ENCODE results near the gene FOXP2. TPM values are rescaled to one million over a fixed set of nuclear protein-coding genes. Genes with fewer than 3 reads are reported as not detected.

The FOXP2 gene
- polyA plus RNA-seq, 2 of the 4 experiments (the other 2 are of a cell fraction), result 0.05 TPM; not detected in 1

DNA sequence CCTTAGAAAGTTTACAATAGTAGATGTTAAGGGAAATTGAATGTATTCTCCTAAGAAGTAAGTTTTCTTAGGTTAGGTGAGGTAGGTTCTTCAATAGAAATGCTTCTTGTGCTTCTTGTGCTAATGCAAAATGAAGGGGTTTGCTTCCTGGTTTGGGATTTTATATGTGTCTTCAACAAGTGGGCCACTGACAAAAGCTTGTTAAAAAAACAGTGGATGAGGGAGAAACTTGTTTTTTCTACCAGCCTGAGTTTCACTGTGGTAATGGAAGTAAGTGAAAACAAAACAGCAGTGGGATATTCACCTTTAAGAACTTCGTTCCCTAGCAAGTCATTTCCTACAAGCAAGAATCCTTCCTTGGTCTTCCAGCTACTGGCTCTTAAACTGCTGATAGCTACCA lies 107.5 kb downstream of the FOXP2 start:
- Histone ChIP-seq H3K4me3 (no peak overlapping the region), H3K27ac (no peak overlapping the region), H3K4me2 (no peak overlapping the region), H3K4me1 (no peaks in the 10 kb centered on the region), H3K9me3 (no peaks in the 10 kb centered on the region)
- no peak for ATAC-seq
- POLR2A ChIA-PET, result no interaction called here
- no peak for TF ChIP-seq ZC3H11A (IDR thresholded peaks at IDR 0.05)
- no peak for TF ChIP-seq CBX2 (IDR thresholded peaks at IDR 0.05; ENCODE audit: borderline replicate concordance, low read depth)
- TF ChIP-seq BHLHE40 (IDR thresholded peaks at IDR 0.05; ENCODE audit: low read depth, low read length), result no peak
- no peak for TF ChIP-seq CBX8 (IDR thresholded peaks at IDR 0.05)
- TF ChIP-seq CEBPB (IDR thresholded peaks at IDR 0.05), result no peak
- TF ChIP-seq HDAC2 (IDR thresholded peaks at IDR 0.05), result no peak
- no peak for TF ChIP-seq EP300 (IDR thresholded peaks at IDR 0.05)
- no peak for TF ChIP-seq NFE2L2 (conservative IDR thresholded peaks at IDR 0.05; ENCODE audit: low read length)
- TF ChIP-seq, protein P1, sequence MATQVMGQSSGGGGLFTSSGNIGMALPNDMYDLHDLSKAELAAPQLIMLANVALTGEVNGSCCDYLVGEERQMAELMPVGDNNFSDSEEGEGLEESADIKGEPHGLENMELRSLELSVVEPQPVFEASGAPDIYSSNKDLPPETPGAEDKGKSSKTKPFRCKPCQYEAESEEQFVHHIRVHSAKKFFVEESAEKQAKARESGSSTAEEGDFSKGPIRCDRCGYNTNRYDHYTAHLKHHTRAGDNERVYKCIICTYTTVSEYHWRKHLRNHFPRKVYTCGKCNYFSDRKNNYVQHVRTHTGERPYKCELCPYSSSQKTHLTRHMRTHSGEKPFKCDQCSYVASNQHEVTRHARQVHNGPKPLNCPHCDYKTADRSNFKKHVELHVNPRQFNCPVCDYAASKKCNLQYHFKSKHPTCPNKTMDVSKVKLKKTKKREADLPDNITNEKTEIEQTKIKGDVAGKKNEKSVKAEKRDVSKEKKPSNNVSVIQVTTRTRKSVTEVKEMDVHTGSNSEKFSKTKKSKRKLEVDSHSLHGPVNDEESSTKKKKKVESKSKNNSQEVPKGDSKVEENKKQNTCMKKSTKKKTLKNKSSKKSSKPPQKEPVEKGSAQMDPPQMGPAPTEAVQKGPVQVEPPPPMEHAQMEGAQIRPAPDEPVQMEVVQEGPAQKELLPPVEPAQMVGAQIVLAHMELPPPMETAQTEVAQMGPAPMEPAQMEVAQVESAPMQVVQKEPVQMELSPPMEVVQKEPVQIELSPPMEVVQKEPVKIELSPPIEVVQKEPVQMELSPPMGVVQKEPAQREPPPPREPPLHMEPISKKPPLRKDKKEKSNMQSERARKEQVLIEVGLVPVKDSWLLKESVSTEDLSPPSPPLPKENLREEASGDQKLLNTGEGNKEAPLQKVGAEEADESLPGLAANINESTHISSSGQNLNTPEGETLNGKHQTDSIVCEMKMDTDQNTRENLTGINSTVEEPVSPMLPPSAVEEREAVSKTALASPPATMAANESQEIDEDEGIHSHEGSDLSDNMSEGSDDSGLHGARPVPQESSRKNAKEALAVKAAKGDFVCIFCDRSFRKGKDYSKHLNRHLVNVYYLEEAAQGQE (IDR thresholded peaks at IDR 0.05), result no peak
- no peak for TF ChIP-seq ZNF302 (CRISPR knock-in tag; IDR thresholded peaks at IDR 0.05)
- TF ChIP-seq HOXA7 (CRISPR knock-in tag; IDR thresholded peaks at IDR 0.05), result no peak
- no peak for TF ChIP-seq MYC (IDR thresholded peaks at IDR 0.05; ENCODE audit: borderline replicate concordance, low read length)
- TF ChIP-seq, protein P2, sequence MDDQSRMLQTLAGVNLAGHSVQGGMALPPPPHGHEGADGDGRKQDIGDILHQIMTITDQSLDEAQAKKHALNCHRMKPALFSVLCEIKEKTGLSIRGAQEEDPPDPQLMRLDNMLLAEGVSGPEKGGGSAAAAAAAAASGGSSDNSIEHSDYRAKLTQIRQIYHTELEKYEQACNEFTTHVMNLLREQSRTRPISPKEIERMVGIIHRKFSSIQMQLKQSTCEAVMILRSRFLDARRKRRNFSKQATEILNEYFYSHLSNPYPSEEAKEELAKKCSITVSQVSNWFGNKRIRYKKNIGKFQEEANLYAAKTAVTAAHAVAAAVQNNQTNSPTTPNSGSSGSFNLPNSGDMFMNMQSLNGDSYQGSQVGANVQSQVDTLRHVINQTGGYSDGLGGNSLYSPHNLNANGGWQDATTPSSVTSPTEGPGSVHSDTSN (IDR thresholded peaks at IDR 0.05), result no peak
- TF ChIP-seq HOXB13 (CRISPR knock-in tag; IDR thresholded peaks at IDR 0.05; ENCODE audit: low read depth), result no peak
- no peak for TF ChIP-seq FOSL2 (IDR thresholded peaks at IDR 0.05)
- TF ChIP-seq FOSL2 (CRISPR knock-in tag; IDR thresholded peaks at IDR 0.05), result no peak
- TF ChIP-seq KDM5A (IDR thresholded peaks at IDR 0.05), result no peak
- no peak for TF ChIP-seq POLR2AphosphoS2 (conservative IDR thresholded peaks at IDR 0.05; ENCODE audit: low read length)
- TF ChIP-seq ESRRA (IDR thresholded peaks at IDR 0.05; ENCODE audit: borderline replicate concordance, low read length), result no peak
- TF ChIP-seq RARB (CRISPR knock-in tag; IDR thresholded peaks at IDR 0.05), result no peak
- TF ChIP-seq, protein P3, sequence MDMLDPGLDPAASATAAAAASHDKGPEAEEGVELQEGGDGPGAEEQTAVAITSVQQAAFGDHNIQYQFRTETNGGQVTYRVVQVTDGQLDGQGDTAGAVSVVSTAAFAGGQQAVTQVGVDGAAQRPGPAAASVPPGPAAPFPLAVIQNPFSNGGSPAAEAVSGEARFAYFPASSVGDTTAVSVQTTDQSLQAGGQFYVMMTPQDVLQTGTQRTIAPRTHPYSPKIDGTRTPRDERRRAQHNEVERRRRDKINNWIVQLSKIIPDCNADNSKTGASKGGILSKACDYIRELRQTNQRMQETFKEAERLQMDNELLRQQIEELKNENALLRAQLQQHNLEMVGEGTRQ (IDR thresholded peaks at IDR 0.05), result no peak
- WGBS (ENCODE audit: missing lambda C conversion rate), result 20% methylated on average over 1 of the region's 1 CpG
- no peak for FAIRE-seq
- CTCF ChIA-PET, result no interaction called here
- DNase-seq (ENCODE audit: low read depth in 1 of 2, low spot score in 1 of 2), result no peak

DNA sequence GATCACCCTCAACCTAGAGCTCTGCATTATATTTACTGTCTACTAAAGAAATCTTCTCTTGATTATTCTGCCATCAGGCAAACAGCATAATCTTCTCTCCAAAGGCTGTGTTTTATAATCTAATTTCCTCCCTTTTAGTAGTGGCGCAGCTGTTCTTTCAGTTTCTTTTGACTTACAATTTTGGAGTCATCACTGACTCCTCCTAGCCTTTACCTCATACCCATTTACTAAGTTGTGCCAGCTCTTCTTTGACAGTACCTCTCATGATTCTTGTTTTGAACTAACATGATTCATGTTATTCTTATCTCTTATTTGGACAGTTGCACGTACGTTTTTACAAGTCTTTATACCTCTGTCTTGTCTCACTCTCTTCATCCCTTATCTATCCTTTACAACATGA lies 113.0 kb downstream of the FOXP2 start:
- Histone ChIP-seq H3K4me3 (no peak overlapping the region), H3K27ac (no peak overlapping the region), H3K9me3 (no peaks in the 10 kb centered on the region), H3K4me2 (no peak overlapping the region), H3K4me1 (peaks cover 11% of the 10 kb centered on the region; the same call in 1 of the 3 replicates)
- ChIA-PET CTCF (no interaction called here), POLR2A (no interaction called here)
- 49% methylated on average over 3 of the region's 3 CpGs for WGBS (ENCODE audit: missing lambda C conversion rate)
- DNase-seq (ENCODE audit: low read depth in 1 of 2, low spot score in 1 of 2), result no peak
- FAIRE-seq, result no peak
- ATAC-seq, result no peak
- no peak for TF ChIP-seq HOXB5 (CRISPR knock-in tag; IDR thresholded peaks at IDR 0.05)
- TF ChIP-seq TFCP2L1 (CRISPR knock-in tag; IDR thresholded peaks at IDR 0.05), result no peak
- TF ChIP-seq, protein P4, sequence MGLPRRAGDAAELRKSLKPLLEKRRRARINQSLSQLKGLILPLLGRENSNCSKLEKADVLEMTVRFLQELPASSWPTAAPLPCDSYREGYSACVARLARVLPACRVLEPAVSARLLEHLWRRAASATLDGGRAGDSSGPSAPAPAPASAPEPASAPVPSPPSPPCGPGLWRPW (IDR thresholded peaks at IDR 0.05), result no peak
- TF ChIP-seq, protein P5, sequence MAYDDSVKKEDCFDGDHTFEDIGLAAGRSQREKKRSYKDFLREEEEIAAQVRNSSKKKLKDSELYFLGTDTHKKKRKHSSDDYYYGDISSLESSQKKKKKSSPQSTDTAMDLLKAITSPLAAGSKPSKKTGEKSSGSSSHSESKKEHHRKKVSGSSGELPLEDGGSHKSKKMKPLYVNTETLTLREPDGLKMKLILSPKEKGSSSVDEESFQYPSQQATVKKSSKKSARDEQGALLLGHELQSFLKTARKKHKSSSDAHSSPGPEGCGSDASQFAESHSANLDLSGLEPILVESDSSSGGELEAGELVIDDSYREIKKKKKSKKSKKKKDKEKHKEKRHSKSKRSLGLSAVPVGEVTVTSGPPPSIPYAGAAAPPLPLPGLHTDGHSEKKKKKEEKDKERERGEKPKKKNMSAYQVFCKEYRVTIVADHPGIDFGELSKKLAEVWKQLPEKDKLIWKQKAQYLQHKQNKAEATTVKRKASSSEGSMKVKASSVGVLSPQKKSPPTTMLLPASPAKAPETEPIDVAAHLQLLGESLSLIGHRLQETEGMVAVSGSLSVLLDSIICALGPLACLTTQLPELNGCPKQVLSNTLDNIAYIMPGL (CRISPR knock-in tag; IDR thresholded peaks at IDR 0.05; ENCODE audit: borderline replicate concordance), result no peak
- no peak for TF ChIP-seq RFX5 (IDR thresholded peaks at IDR 0.05)
- TF ChIP-seq ZC3H11A (IDR thresholded peaks at IDR 0.05), result no peak
- TF ChIP-seq, protein P3 (IDR thresholded peaks at IDR 0.05), result no peak
- TF ChIP-seq EHMT2 (IDR thresholded peaks at IDR 0.05; ENCODE audit: low read depth), result no peak
- TF ChIP-seq RCOR1 (IDR thresholded peaks at IDR 0.05; ENCODE audit: low read depth, low read length), result no peak
- TF ChIP-seq, protein P2 (IDR thresholded peaks at IDR 0.05), result no peak
- TF ChIP-seq RNF2 (IDR thresholded peaks at IDR 0.05; ENCODE audit: borderline replicate concordance, low read depth), result no peak
- TF ChIP-seq CBX2 (IDR thresholded peaks at IDR 0.05; ENCODE audit: borderline replicate concordance, low read depth), result no peak
- TF ChIP-seq MAZ (IDR thresholded peaks at IDR 0.05; ENCODE audit: borderline replicate concordance, low read depth, low read length), result no peak
